Astrocyte of the cerebellum (primary cell): ENCODE data around the gene ZBTB16.

Experiments
- DNase-seq: peaks from one replicate; pipeline ENCODE4 v3.0.0-alpha.2; 2011; ENCODE audit warnings: low read depth
- H3K4me3 ChIP-seq: 2 replicates; pipeline ENCODE4 v1.5.1; 2011; ENCODE audit warnings: mild to moderate bottlenecking, low read depth, low read length, moderate library complexity
- CTCF ChIP-seq: IDR thresholded peaks from 2 replicates; pipeline ENCODE4 v1.5.1; 2012; ENCODE audit warnings: low read length, low read depth, moderate library complexity, mild to moderate bottlenecking; ENCODE audit errors: missing control alignments
- in situ Hi-C: cut with HindIII; loops from 2 replicates; pipeline ENCODE4 v1.10.0; 2017; ENCODE audit warnings: low sequenced_read_pairs

Gene ZBTB16

GRCh38 chr11:114110123-114110522 lies 50.6 kb downstream of the ZBTB16 start:
- no peak for TF ChIP-seq CTCF
- H3K4me3 ChIP-seq: no peak overlapping the region
- in situ Hi-C loops: no loop called here

GRCh38 chr11:114110952-114111947 lies 51.7 kb downstream of the ZBTB16 start:
- peak; percentile 76 for DNase-seq
- no peak overlapping the region for H3K4me3 ChIP-seq
- in situ Hi-C loops: no loop called here
- no peak for TF ChIP-seq CTCF

More at GRCh38 chr11:114110123-114110522, 50.6 kb downstream of the ZBTB16 start:
- no peak for DNase-seq

GRCh38 chr11:114115451-114115928 lies 56.0 kb downstream of the ZBTB16 start:
- no peak for TF ChIP-seq CTCF
- no peak overlapping the region for H3K4me3 ChIP-seq
- in situ Hi-C loops: loop anchor here (5.0 kb wide), 1 partner anchor 73 kb away; no protein-coding TSS in a partner anchor
- no peak for DNase-seq

- in situ Hi-C loops: loop anchor here (5.0 kb wide), 1 partner anchor 74 kb away; no protein-coding TSS in a partner anchor
- no peak for TF ChIP-seq CTCF
- no peak overlapping the region for H3K4me3 ChIP-seq
- DNase-seq: no peak
These were observed 56.8 kb downstream of the ZBTB16 start for GRCh38 chr11:114116357-114116756.

GRCh38 chr11:114116800-114117199 lies 57.3 kb downstream of the ZBTB16 start:
- DNase-seq: no peak
- no peak overlapping the region for H3K4me3 ChIP-seq
- in situ Hi-C loops: loop anchor here (5.0 kb wide), 1 partner anchor 74 kb away; no protein-coding TSS in a partner anchor
- no peak for TF ChIP-seq CTCF

GRCh38 chr11:114120606-114121005 lies 61.1 kb downstream of the ZBTB16 start:
- no peak for TF ChIP-seq CTCF
- in situ Hi-C loops: no loop called here
- no peak for DNase-seq
- no peak overlapping the region for H3K4me3 ChIP-seq
